Heart right ventricle (tissue), 16 donors: ENCODE measurements around the gene SELENOI. TPM values are rescaled to one million over a fixed set of nuclear protein-coding genes. Genes with fewer than 3 reads are reported as not detected.

Source experiments
- ATAC-seq, 8 donors: fragments of 200-7000 bp; cut with Tn5 transposase; one replicate each; pipeline ENCODE4 v1.9.1; 2020; ENCODE audit warnings: mild to moderate bottlenecking in 8 of 8, moderate library complexity in 8 of 8, moderate number of reproducible peaks in 1 of 8
- DNase-seq, 2 donors: peaks; one replicate each; pipeline ENCODE4 v3.0.0-alpha.2; 2020
- H3K27ac ChIP-seq, 10 donors: fragments of 200-600 bp; sonication (generic) in 2 of 10; one replicate each; pipeline versions ENCODE4 v1.5.0 to v1.8.0; 2020 to 2022; ENCODE audit warnings: mild to moderate bottlenecking in 3 of 10
- H3K27me3 ChIP-seq, 7 donors: fragments of 200-600 bp; one replicate each; pipeline ENCODE4 v1.8.0; 2021 to 2022; ENCODE audit warnings: mild to moderate bottlenecking in 2 of 7
- H3K36me3 ChIP-seq, 9 donors: fragments of 200-600 bp; sonication (generic) in 1 of 9; one replicate each; pipeline versions ENCODE4 v1.5.0 to v1.8.0; 2020 to 2022; ENCODE audit warnings: mild to moderate bottlenecking in 2 of 9
- H3K4me1 ChIP-seq, 9 donors: fragments of 200-600 bp; sonication (generic) in 1 of 9; one replicate each; pipeline versions ENCODE4 v1.5.0 to v1.8.0; 2020 to 2022; ENCODE audit warnings: mild to moderate bottlenecking in 4 of 9
- H3K4me3 ChIP-seq, 10 donors: fragments of 200-600 bp; sonication (generic) in 2 of 10; one replicate each; pipeline versions ENCODE4 v1.5.0 to v1.8.0; 2020 to 2022; ENCODE audit warnings: mild to moderate bottlenecking in 7 of 10, moderate library complexity in 2 of 10
- H3K9me3 ChIP-seq, 11 donors: fragments of 200-600 bp in 10 of 11; sonication (generic) in 2 of 11; one replicate each; pipeline versions ENCODE4 v1.5.0 to v1.8.0; 2013 to 2022; ENCODE audit warnings: mild to moderate bottlenecking in 2 of 11, control low read depth in 1 of 11, moderate library complexity in 1 of 11
- WGBS, 2 donors: extraction: QIAGEN DNeasy Blood & Tissue Kit; methylation state at CpG; one replicate each; pipeline ENCODE4 v1.1.7; 2013; ENCODE audit warnings: inconsistent platforms in 1 of 2; 5-methylcytosine and 5-hydroxymethylcytosine counted together
- intact Hi-C, 10 donors: fragments of 100-400 bp; cut with DNase I; formaldehyde crosslinking; loops; one replicate each; pipeline versions ENCODE4 v1.11.1 to v1.14.2; 2022
- polyA plus RNA-seq, 2 donors: library from polyadenylated mRNA; stranded (reverse); fragments of 200-250 nt; gene quantifications; one replicate each; pipeline ENCODE4 v1.2.3, GENCODE V29; 2013
- total RNA-seq, 10 donors: library from RNA; stranded (reverse); fragmentation: NEBNext Ultra II Directional in 3 of 10; extraction: Animal tissue kit (Norgen Biotek cat#: 25700) in 3 of 10; gene quantifications; one replicate each; pipeline versions ENCODE4 v1.2.1 to v1.2.4, GENCODE V29; 2021 to 2023
- TF ChIP-seq, protein P1 (sequence below), 9 donors: fragments of 200-600 bp; sonication (generic) in 2 of 9; IDR thresholded peaks; one replicate each; pipeline versions ENCODE4 v1.5.0 to v1.8.0; 2021 to 2022; ENCODE audit warnings: antibody characterized with exemption in 9 of 9, mild to moderate bottlenecking in 5 of 9, moderate library complexity in 1 of 9
- donor health status: Arrhythmogenic right ventricular cardiomyopathy.
- donor health status: ischemic (EF 13 %, LVEDD 7.1; RV severe dilation, severe dysfunction).
- donor health status: healthy with polysubstance abuse.
- donor health status: DM: no; HTN: yes; CAD: no.
- donor health status: DM: no; HTN: no; CAD: no.
- donor health status: ischemic (EF 25% LVEDD 6.9; RV normal size, moderate dysfunction).
- donor health status: ischemic (EF 25% LVEDD 5.7; RV mildly dilated, moderate dysfunction).
- donor health status: healthy.
- donor health status: DM: yes; HTN: yes; CAD: no.
- donor health status: Ischemic cardiomyopathy.
- donor health status: ischemic (EF 35%, LVEDD 5.7; RV mildly dilated, moderate dysfunction).
- donor health status: nonischemic (EF 11% LVEDD 7.7; RV severe dilation, severe dysfunction).
- donor health status: DM: yes; HTN: yes; CAD: no.
- donor health status: PGD.
- donor health status: ischemic (EF 29% LVEDD 5.4; RV normal size, mild dysfunction).
- donor health status: nonischemic (EF 23%, LVEDD 6.1; RV moderate dilation, normal function).

Gene SELENOI
- total and polyA plus RNA-seq, 12 donors: 2.4 to 15.8 (median 11.5) TPM

DNA sequence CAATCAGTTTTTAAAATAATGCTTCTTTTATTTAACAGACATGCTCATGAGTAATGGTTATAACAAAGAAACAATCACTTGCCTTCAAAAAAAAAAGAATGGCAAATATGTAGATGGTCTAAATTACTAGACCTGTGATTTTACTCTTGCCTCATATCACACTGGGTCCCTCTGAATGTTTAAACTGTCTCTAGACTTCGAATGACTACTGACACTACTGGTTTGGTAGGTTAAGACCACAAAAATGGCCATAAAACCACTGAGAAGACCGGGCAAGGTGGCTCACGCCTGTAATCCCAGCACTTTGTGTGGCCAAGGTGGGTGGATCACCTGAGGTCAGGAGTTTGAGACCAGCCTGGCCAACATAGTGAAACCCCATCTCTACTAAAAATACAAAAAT lies 5.1 kb upstream of the SELENOI start:
- no peak overlapping the region for H3K4me3 ChIP-seq
- whole genome bisulfite sequencing, 2 donors: 93 to 95% methylated on average over 3 of the region's 3 CpGs
- H3K27me3 ChIP-seq: no peaks in the 10 kb centered on the region
- H3K4me1 ChIP-seq: peaks cover 0 to 13% (median 11%) of the 10 kb centered on the region in 9 donors
- DNase-seq: no peak
- H3K9me3 ChIP-seq: no peaks in the 10 kb centered on the region
- ATAC-seq: no peak
- intact Hi-C loops: no loop called here
- H3K27ac ChIP-seq: no peak overlapping the region
- TF ChIP-seq, protein P1, sequence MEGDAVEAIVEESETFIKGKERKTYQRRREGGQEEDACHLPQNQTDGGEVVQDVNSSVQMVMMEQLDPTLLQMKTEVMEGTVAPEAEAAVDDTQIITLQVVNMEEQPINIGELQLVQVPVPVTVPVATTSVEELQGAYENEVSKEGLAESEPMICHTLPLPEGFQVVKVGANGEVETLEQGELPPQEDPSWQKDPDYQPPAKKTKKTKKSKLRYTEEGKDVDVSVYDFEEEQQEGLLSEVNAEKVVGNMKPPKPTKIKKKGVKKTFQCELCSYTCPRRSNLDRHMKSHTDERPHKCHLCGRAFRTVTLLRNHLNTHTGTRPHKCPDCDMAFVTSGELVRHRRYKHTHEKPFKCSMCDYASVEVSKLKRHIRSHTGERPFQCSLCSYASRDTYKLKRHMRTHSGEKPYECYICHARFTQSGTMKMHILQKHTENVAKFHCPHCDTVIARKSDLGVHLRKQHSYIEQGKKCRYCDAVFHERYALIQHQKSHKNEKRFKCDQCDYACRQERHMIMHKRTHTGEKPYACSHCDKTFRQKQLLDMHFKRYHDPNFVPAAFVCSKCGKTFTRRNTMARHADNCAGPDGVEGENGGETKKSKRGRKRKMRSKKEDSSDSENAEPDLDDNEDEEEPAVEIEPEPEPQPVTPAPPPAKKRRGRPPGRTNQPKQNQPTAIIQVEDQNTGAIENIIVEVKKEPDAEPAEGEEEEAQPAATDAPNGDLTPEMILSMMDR (IDR thresholded peaks at IDR 0.05): no peak
- H3K36me3 ChIP-seq: no peaks in the 10 kb centered on the region

DNA sequence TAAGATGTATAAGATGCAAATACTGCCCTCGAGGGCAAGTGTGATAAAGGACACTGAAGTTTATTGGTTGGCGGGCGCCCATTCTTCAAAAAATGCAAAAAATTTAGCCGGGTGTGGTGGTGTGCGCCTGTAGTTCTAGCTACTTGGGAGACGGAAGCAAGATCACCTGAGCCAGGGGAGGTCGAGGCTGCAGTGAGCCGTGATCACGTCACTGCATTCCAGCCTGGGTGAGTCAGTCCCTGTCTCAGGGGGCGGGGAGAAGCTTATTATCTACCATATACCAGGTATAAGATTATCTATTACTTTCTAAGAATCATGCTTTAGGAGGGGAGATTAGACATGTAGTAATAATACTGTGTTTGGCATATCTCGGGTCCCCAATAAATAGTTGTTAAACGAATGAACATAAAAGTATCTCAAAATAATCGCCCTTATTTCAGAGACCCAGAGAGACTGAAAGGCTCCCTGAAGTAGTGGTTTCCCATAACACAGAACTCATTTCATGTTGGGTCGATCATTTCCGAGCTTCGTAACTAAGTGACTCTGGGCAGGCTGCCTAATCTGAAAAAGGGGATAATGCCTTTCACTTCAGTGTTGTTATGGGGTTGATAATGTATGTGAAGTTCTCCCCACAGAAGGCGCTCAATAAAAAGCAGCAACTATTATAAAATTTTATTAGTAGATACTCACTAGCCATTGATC lies 1.2 kb upstream of the SELENOI start:
- intact Hi-C loops: no loop called here
- Histone ChIP-seq H3K4me3 (peak overlapping the region; percentile 68 to 97 (median 79)), H3K4me1 (peaks cover 3 to 32% (median 30%) of the 10 kb centered on the region in 9 donors), H3K9me3 (no peaks in the 10 kb centered on the region), H3K36me3 (no peaks in the 10 kb centered on the region), H3K27ac (peak overlapping the region in 9 of 10 donors; percentile 79 to 97 (median 89)), H3K27me3 (no peaks in the 10 kb centered on the region)
- TF ChIP-seq, protein P1 (IDR thresholded peaks at IDR 0.05): no peak
- ATAC-seq (no peak), DNase-seq (no peak)
- WGBS, 2 donors: 43 to 45% methylated on average over 17 of the region's 17 CpGs

DNA sequence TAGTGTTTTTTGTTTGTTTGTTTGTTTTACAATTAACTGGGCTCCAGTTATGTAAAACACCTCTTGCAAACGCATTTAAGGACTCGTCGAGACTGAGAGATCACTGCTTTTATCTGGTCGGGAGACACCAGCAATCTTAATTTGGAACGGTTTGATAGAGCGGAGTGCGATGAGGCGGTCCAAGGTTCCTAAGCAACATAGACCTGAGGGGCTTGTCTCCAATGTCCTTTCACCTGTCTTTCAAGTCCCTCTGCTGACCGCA lies 729 bp upstream of the SELENOI start:
- peak overlapping the region; percentile 42 to 97 (median 88) for H3K27ac ChIP-seq
- 0% methylated on average over 9 of the region's 9 CpGs for WGBS, 2 donors
- H3K27me3 ChIP-seq: no peaks in the 10 kb centered on the region
- DNase-seq (no peak), ATAC-seq (no peak)
- peaks cover 3 to 32% (median 30%) of the 10 kb centered on the region in 9 donors for H3K4me1 ChIP-seq
- H3K36me3 ChIP-seq: no peaks in the 10 kb centered on the region
- intact Hi-C loops: no loop called here
- no peaks in the 10 kb centered on the region for H3K9me3 ChIP-seq
- TF ChIP-seq, protein P1 (IDR thresholded peaks at IDR 0.05): no peak
- H3K4me3 ChIP-seq: peak overlapping the region; percentile 68 to 97 (median 79)

DNA sequence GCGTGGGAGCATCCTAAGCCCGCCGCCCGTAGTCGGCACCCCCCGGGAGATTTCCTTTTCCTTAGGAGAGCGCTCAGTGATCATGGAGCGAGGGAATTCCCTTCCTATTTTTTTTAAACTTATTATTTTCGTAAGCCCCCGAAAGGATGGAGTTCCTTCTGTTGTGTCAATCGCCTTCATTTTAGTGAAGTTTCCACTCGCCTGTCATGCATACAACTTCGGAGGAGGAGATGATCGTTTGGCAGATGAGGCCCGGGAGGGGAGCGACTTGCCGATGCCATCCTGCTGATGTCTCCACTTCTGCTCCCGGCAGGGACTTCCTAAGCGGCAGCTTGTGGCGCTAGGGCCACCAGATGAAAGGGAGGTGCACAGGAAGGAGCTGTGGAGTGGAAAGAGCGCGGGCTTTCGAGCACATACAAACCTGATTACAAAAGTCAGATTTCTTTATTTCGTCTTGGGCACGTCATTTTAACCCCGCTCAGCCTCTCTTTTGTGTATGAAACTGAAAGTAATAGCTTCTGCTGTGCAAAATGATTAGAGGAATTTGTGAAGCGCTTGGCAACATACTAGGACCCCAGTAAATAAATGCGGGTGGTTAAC lies 611 bp downstream of the SELENOI start, which contains the start of gene ADGRF3:
ADGRF3 (minus strand) TSS at position 336 of the 600 bp plus-strand sequence. CDS start 555 bp downstream, outside the sequence.
- H3K9me3 ChIP-seq: no peaks in the 10 kb centered on the region
- peaks cover 3 to 32% (median 30%) of the 10 kb centered on the region in 9 donors for H3K4me1 ChIP-seq
- H3K36me3 ChIP-seq: no peaks in the 10 kb centered on the region
- peak within 1 kb of the TSS; percentile 68 to 97 (median 79) for H3K4me3 ChIP-seq
- DNase-seq (peak; percentile 46 to 47), ATAC-seq (peak; percentile 14 to 62 (median 32))
- H3K27me3 ChIP-seq: no peaks in the 10 kb centered on the region
- 1% methylated on average over 28 of the region's 28 CpGs for WGBS, 2 donors
- TF ChIP-seq, protein P1 (IDR thresholded peaks at IDR 0.05): no peak
- H3K27ac ChIP-seq: peak within 1 kb of the TSS; percentile 42 to 97 (median 92)
- intact Hi-C loops: no loop called here
